Inferior parietal cortex (tissue), 1 donor: ENCODE data around the gene THSD8.

Experiments used
- DNase-seq: peaks from one replicate; pipeline ENCODE4 v3.0.0-alpha.2; 2016; ENCODE audit errors: extremely low spot score

The THSD8 gene

GRCh38 chr19:12801466-12802266, at the start of gene THSD8, which contains the start of gene PRDX2:
TSS of gene THSD8 (plus strand) at chr19:12802069. CDS start at chr19:12802072, 3 bp downstream.
TSS of gene PRDX2 (minus strand) at chr19:12801800. CDS start at chr19:12801261, 539 bp downstream.
- peak; percentile 80 for DNase-seq

- DNase-seq = no peak
Measured at GRCh38 chr19:12754465-12755196, 47.2 kb upstream of the THSD8 start.

GRCh38 chr19:12756150-12756883, 45.6 kb upstream of the THSD8 start:
- no peak for DNase-seq

- DNase-seq = peak; percentile 49
Measured at GRCh38 chr19:12757544-12758274, 44.2 kb upstream of the THSD8 start.

- DNase-seq = no peak
Measured at GRCh38 chr19:12759686-12760085, 42.2 kb upstream of the THSD8 start.

- no peak for DNase-seq
Measured at GRCh38 chr19:12763100-12763499, 38.8 kb upstream of the THSD8 start.

GRCh38 chr19:12764698-12765097, 37.2 kb upstream of the THSD8 start:
- DNase-seq = no peak

- no peak for DNase-seq
Measured at GRCh38 chr19:12766051-12766521, 35.8 kb upstream of the THSD8 start.

- no peak for DNase-seq
Measured at GRCh38 chr19:12767150-12767549, 34.7 kb upstream of the THSD8 start.

- no peak for DNase-seq
Measured at GRCh38 chr19:12767666-12768065, 34.2 kb upstream of the THSD8 start.

- DNase-seq = no peak
Measured at GRCh38 chr19:12769689-12770088, 32.2 kb upstream of the THSD8 start.

- no peak for DNase-seq
Measured at GRCh38 chr19:12770922-12771321, 30.9 kb upstream of the THSD8 start.

GRCh38 chr19:12772323-12772722, 29.5 kb upstream of the THSD8 start:
- DNase-seq = no peak

GRCh38 chr19:12773571-12773970, 28.3 kb upstream of the THSD8 start:
- DNase-seq = no peak

- no peak for DNase-seq
Measured at GRCh38 chr19:12774588-12775555, 27.0 kb upstream of the THSD8 start, which contains the start of gene HOOK2. TSS of gene HOOK2 (minus strand) at chr19:12775552. CDS start at chr19:12775449, 103 bp downstream.

- peak; percentile 85 for DNase-seq
Measured at GRCh38 chr19:12777217-12778016, 24.5 kb upstream of the THSD8 start.

GRCh38 chr19:12778017-12778904, 23.6 kb upstream of the THSD8 start:
- no peak for DNase-seq

GRCh38 chr19:12778905-12779161, 23.0 kb upstream of the THSD8 start:
- peak; percentile 34 for DNase-seq
